Measurements from ENCODE around the gene MCUB.
A peak's percentile ranks its signal among the peaks of the same experiment; 100 is the strongest.

The MCUB gene

GRCh38 chr4:109622626-109623025, 62.6 kb downstream of the MCUB start:
- Mint-ChIP-seq H3K4me1 (peaks cover 14% of the 10 kb centered on the region in 2 donors), H3K27ac (no peak overlapping the region), H3K36me3 (peaks cover 14% of the 10 kb centered on the region in 2 donors), H3K9me3 (no peaks in the 10 kb centered on the region), H3K4me3 (no peak overlapping the region), H3K27me3 (no peaks in the 10 kb centered on the region)
- ATAC-seq (replicated peaks) (no peak), DNase-seq (no peak)

GRCh38 chr4:109624536-109624935, 64.5 kb downstream of the MCUB start:
- ATAC-seq (replicated peaks) (no peak), DNase-seq (no peak)
- Mint-ChIP-seq H3K9me3 (no peaks in the 10 kb centered on the region), H3K27ac (no peak overlapping the region), H3K36me3 (peaks cover 11 to 14% of the 10 kb centered on the region in 2 donors), H3K27me3 (no peaks in the 10 kb centered on the region), H3K4me1 (peaks cover 13 to 16% of the 10 kb centered on the region in 2 donors), H3K4me3 (no peak overlapping the region)

GRCh38 chr4:109627361-109627760, 67.3 kb downstream of the MCUB start:
- H3K4me1 Mint-ChIP-seq: peaks cover 18 to 31% of the 10 kb centered on the region in 2 donors
- ATAC-seq (replicated peaks) (no peak), DNase-seq (no peak)
- peaks cover 11 to 14% of the 10 kb centered on the region in 2 donors for H3K36me3 Mint-ChIP-seq
- H3K27ac Mint-ChIP-seq: no peak overlapping the region
- no peaks in the 10 kb centered on the region for H3K9me3 Mint-ChIP-seq
- H3K4me3 Mint-ChIP-seq: no peak overlapping the region
- no peaks in the 10 kb centered on the region for H3K27me3 Mint-ChIP-seq

- peaks cover 0 to 4% of the 10 kb centered on the region in 2 donors for H3K36me3 Mint-ChIP-seq
- DNase-seq (no peak), ATAC-seq (replicated peaks) (no peak)
- peaks cover 12 to 24% of the 10 kb centered on the region in 2 donors for H3K4me1 Mint-ChIP-seq
- H3K27ac Mint-ChIP-seq: no peak overlapping the region
- no peaks in the 10 kb centered on the region for H3K9me3 Mint-ChIP-seq
- H3K27me3 Mint-ChIP-seq: no peaks in the 10 kb centered on the region
- H3K4me3 Mint-ChIP-seq: no peak overlapping the region
Measured at GRCh38 chr4:109629775-109630174, 69.7 kb downstream of the MCUB start.

GRCh38 chr4:109631532-109632108, 71.6 kb downstream of the MCUB start:
- Mint-ChIP-seq H3K9me3 (peaks cover 0 to 2% of the 10 kb centered on the region in 2 donors), H3K27me3 (no peaks in the 10 kb centered on the region), H3K27ac (peak overlapping the region; percentile 27), H3K36me3 (peaks cover 10 to 14% of the 10 kb centered on the region in 2 donors), H3K4me1 (peaks cover 12 to 31% of the 10 kb centered on the region in 2 donors), H3K4me3 (peak overlapping the region in 1 of 2 donors; percentile 59)
- ATAC-seq (replicated peaks) (peak; percentile 23 to 44), DNase-seq (no peak)

GRCh38 chr4:109640644-109641043, 80.6 kb downstream of the MCUB start:
- Mint-ChIP-seq H3K4me1 (peaks cover 8 to 25% of the 10 kb centered on the region in 2 donors), H3K27me3 (no peaks in the 10 kb centered on the region), H3K36me3 (peaks cover 21 to 26% of the 10 kb centered on the region in 2 donors), H3K27ac (no peak overlapping the region), H3K9me3 (peaks cover 11 to 14% of the 10 kb centered on the region in 2 donors), H3K4me3 (peak overlapping the region in 1 of 2 donors; percentile 26)
- no peak for DNase-seq
- peak in 1 of 2 donors; percentile 69 for ATAC-seq (replicated peaks)

GRCh38 chr4:109645874-109646710, 86.0 kb downstream of the MCUB start:
- H3K9me3 Mint-ChIP-seq: peaks cover 4 to 5% of the 10 kb centered on the region in 2 donors
- no peak overlapping the region for H3K4me3 Mint-ChIP-seq
- DNase-seq: no peak
- no peaks in the 10 kb centered on the region for H3K27me3 Mint-ChIP-seq
- no peak overlapping the region for H3K27ac Mint-ChIP-seq
- H3K36me3 Mint-ChIP-seq: peaks cover 4 to 6% of the 10 kb centered on the region in 2 donors
- peaks cover 15 to 16% of the 10 kb centered on the region in 2 donors for H3K4me1 Mint-ChIP-seq
- ATAC-seq (replicated peaks): no peak

- peaks cover 5 to 10% of the 10 kb centered on the region in 2 donors for H3K9me3 Mint-ChIP-seq
- peaks cover 12 to 19% of the 10 kb centered on the region in 2 donors for H3K36me3 Mint-ChIP-seq
- ATAC-seq (replicated peaks): peak; percentile 87 to 91
- no peaks in the 10 kb centered on the region for H3K27me3 Mint-ChIP-seq
- no peak for DNase-seq
- H3K27ac Mint-ChIP-seq: peak overlapping the region; percentile 54
- peak overlapping the region in 1 of 2 donors; percentile 19 for H3K4me3 Mint-ChIP-seq
- H3K4me1 Mint-ChIP-seq: peaks cover 15 to 16% of the 10 kb centered on the region in 2 donors
Measured at GRCh38 chr4:109648266-109648996, 88.4 kb downstream of the MCUB start.

- Mint-ChIP-seq H3K36me3 (peaks cover 13 to 19% of the 10 kb centered on the region in 2 donors), H3K9me3 (peaks cover 5 to 10% of the 10 kb centered on the region in 2 donors), H3K27ac (no peak overlapping the region), H3K27me3 (no peaks in the 10 kb centered on the region), H3K4me3 (peak overlapping the region in 1 of 2 donors; percentile 10), H3K4me1 (peaks cover 15 to 16% of the 10 kb centered on the region in 2 donors)
- DNase-seq (no peak), ATAC-seq (replicated peaks) (no peak)
Measured at GRCh38 chr4:109648997-109649575, 89.0 kb downstream of the MCUB start.

GRCh38 chr4:109649872-109650271, 89.8 kb downstream of the MCUB start:
- Mint-ChIP-seq H3K27ac (no peak overlapping the region), H3K4me1 (peaks cover 15 to 16% of the 10 kb centered on the region in 2 donors), H3K9me3 (peaks cover 5 to 10% of the 10 kb centered on the region in 2 donors), H3K4me3 (no peak overlapping the region), H3K27me3 (no peaks in the 10 kb centered on the region), H3K36me3 (peaks cover 13 to 19% of the 10 kb centered on the region in 2 donors)
- ATAC-seq (replicated peaks) (peak; percentile 74 to 78), DNase-seq (no peak)

GRCh38 chr4:109655396-109655795, 95.3 kb downstream of the MCUB start:
- H3K9me3 Mint-ChIP-seq: peaks cover 0 to 6% of the 10 kb centered on the region in 2 donors

GRCh38 chr4:109657854-109658418, 97.9 kb downstream of the MCUB start:
- Mint-ChIP-seq H3K9me3 (no peaks in the 10 kb centered on the region), H3K27me3 (no peaks in the 10 kb centered on the region), H3K4me1 (peaks cover 0 to 2% of the 10 kb centered on the region in 2 donors), H3K36me3 (peaks cover 0 to 2% of the 10 kb centered on the region in 2 donors), H3K4me3 (no peak overlapping the region), H3K27ac (peak overlapping the region; percentile 68)
- ATAC-seq (replicated peaks): no peak
- DNase-seq: no peak

More at GRCh38 chr4:109655396-109655795, 95.3 kb downstream of the MCUB start:
- Mint-ChIP-seq H3K36me3 (peaks cover 9 to 13% of the 10 kb centered on the region in 2 donors), H3K4me3 (no peak overlapping the region), H3K4me1 (no peaks in the 10 kb centered on the region), H3K27ac (no peak overlapping the region), H3K27me3 (no peaks in the 10 kb centered on the region)
- DNase-seq (no peak), ATAC-seq (replicated peaks) (no peak)

- ATAC-seq (replicated peaks): no peak
- no peak for DNase-seq
- Mint-ChIP-seq H3K27ac (no peak overlapping the region), H3K27me3 (no peaks in the 10 kb centered on the region), H3K4me1 (peaks cover 0 to 2% of the 10 kb centered on the region in 2 donors), H3K4me3 (no peak overlapping the region), H3K9me3 (no peaks in the 10 kb centered on the region), H3K36me3 (peaks cover 2 to 3% of the 10 kb centered on the region in 2 donors)
Measured at GRCh38 chr4:109658871-109659410, 98.9 kb downstream of the MCUB start.
